A549 (cell line): ENCODE results near the gene CFL1. TPM values are rescaled to one million over a fixed set of nuclear protein-coding genes. Genes with fewer than 3 reads are reported as not detected.

ENCODE experiments used
- ATAC-seq, 2 experiments: fragments of 200-7000 bp in 1 of 2; fragments of >200 bp in 1 of 2; cut with Nextera tagmentation in 1 of 2; cut with Tn5 transposase in 1 of 2; 3 replicates each; pipeline versions ENCODE4 v1.8.0 to v1.9.1; 2018 to 2020; ENCODE audit warnings: mild to moderate bottlenecking in 1 of 2, moderate library complexity in 1 of 2
- CTCF ChIA-PET: fragments of 300-600 bp; sonication (Branson Sonifier 250); formaldehyde crosslinking; extraction: SDS; loops from one replicate; lab custom pipeline; 2021; ENCODE audit warnings: antibody characterized with exemption, inconsistent platforms; lab: Yijun Ruan, JAX
- POLR2A ChIA-PET: fragments of 350-600 bp; formaldehyde crosslinking; extraction: SDS; loops from one replicate; lab custom pipeline; 2021; ENCODE audit warnings: antibody characterized with exemption, inconsistent platforms; lab: Yijun Ruan, JAX
- DNase-seq, 2 experiments: peaks; one replicate each; pipeline versions ENCODE4 v3.0.0 to v3.0.0-alpha.2; 2011 to 2016; ENCODE audit warnings: low read depth in 1 of 2, low spot score in 1 of 2
- FAIRE-seq: peaks from 2 replicates; lab custom pipeline; 2011; peaks lifted over from hg19 to GRCh38; lab: Jason Lieb, UNC
- H3K27ac ChIP-seq, 2 experiments: fragments of >200 bp; sonication (Bioruptor Twin); formaldehyde crosslinking; 3 replicates each; pipeline ENCODE4 v1.5.1; 2016 to 2017
- H3K4me1 ChIP-seq: fragments of >200 bp; sonication (Bioruptor Twin); formaldehyde crosslinking; 3 replicates; pipeline ENCODE4 v1.6.1; 2016
- H3K4me2 ChIP-seq: fragments of >200 bp; sonication (Bioruptor Twin); formaldehyde crosslinking; 3 replicates; pipeline ENCODE4 v1.6.1; 2016
- H3K4me3 ChIP-seq: fragments of >200 bp; sonication (Bioruptor Twin); formaldehyde crosslinking; 3 replicates; pipeline ENCODE4 v1.5.1; 2016
- H3K9me3 ChIP-seq: fragments of >200 bp; sonication (Bioruptor Twin); formaldehyde crosslinking; 3 replicates; pipeline ENCODE4 v1.6.1; 2016
- BHLHE40 ChIP-seq: IDR thresholded peaks from 2 replicates; pipeline ENCODE4 v1.6.1; 2012; ENCODE audit warnings: low read depth, low read length, inconsistent platforms
- CBX8 ChIP-seq: fragments of 200-600 bp; sonication (generic); IDR thresholded peaks from 2 replicates; pipeline ENCODE4 v1.6.1; 2016
- EHF ChIP-seq: fragments of 250-450 bp; sonication (Bioruptor Pico); IDR thresholded peaks from 2 replicates; pipeline ENCODE4 v1.5.0; 2020; ENCODE audit warnings: mild to moderate bottlenecking
- EHMT2 ChIP-seq: fragments of 200-600 bp; sonication (generic); IDR thresholded peaks from 2 replicates; pipeline ENCODE4 v1.6.1; 2016; ENCODE audit warnings: antibody characterized with exemption, low read depth, mild to moderate bottlenecking, moderate library complexity
- EP300 ChIP-seq, 2 experiments: fragments of >200 bp; sonication (Bioruptor Twin); formaldehyde crosslinking; IDR thresholded peaks; 2 replicates in 1 of 2; 3 replicates in 1 of 2; pipeline ENCODE4 v1.6.1; 2016 to 2017
- FOSB ChIP-seq: fragments of 250-450 bp; sonication (Bioruptor Pico); IDR thresholded peaks from 2 replicates; pipeline ENCODE4 v1.5.0; 2020; ENCODE audit warnings: mild to moderate bottlenecking, moderate library complexity
- FOSL2 ChIP-seq, 2 experiments: fragments of 450-650 bp in 1 of 2; fragments of >200 bp in 1 of 2; sonication (Bioruptor Twin) in 1 of 2; formaldehyde crosslinking; IDR thresholded peaks; 2 replicates each; pipeline versions ENCODE4 v1.5.0 to v1.6.1; 2016 to 2020; ENCODE audit warnings: mild to moderate bottlenecking in 1 of 2, moderate library complexity in 1 of 2
- FOXS1 ChIP-seq: fragments of 250-450 bp; sonication (Bioruptor Pico); IDR thresholded peaks from 2 replicates; pipeline ENCODE4 v1.5.0; 2020; ENCODE audit warnings: mild to moderate bottlenecking, moderate library complexity
- GATA3 ChIP-seq: IDR thresholded peaks from 2 replicates; pipeline ENCODE4 v1.6.1; 2012; ENCODE audit warnings: borderline replicate concordance
- HDAC2 ChIP-seq: fragments of 200-600 bp; sonication (generic); IDR thresholded peaks from 2 replicates; pipeline ENCODE4 v1.6.1; 2016
- HOXA7 ChIP-seq: fragments of 250-450 bp; sonication (Bioruptor Pico); IDR thresholded peaks from 2 replicates; pipeline ENCODE4 v1.5.0; 2020; ENCODE audit warnings: mild to moderate bottlenecking, moderate library complexity
- JUN ChIP-seq, 2 experiments: fragments of >200 bp; sonication (Bioruptor Twin); formaldehyde crosslinking; IDR thresholded peaks; 2 replicates in 1 of 2; 3 replicates in 1 of 2; pipeline ENCODE4 v1.6.1; 2016 to 2017
- JUNB ChIP-seq: fragments of >200 bp; sonication (Bioruptor Twin); formaldehyde crosslinking; IDR thresholded peaks from 2 replicates; pipeline ENCODE4 v1.6.1; 2016
- PHF8 ChIP-seq: fragments of 200-600 bp; sonication (generic); IDR thresholded peaks from 2 replicates; pipeline ENCODE4 v1.6.1; 2016; ENCODE audit warnings: low read depth, mild to moderate bottlenecking, antibody characterized with exemption, moderate library complexity, borderline replicate concordance
- POLR2A ChIP-seq: IDR thresholded peaks from 2 replicates; pipeline ENCODE4 v1.6.1; 2012; ENCODE audit warnings: mild to moderate bottlenecking, low read length
- RAD21 ChIP-seq, 2 experiments: fragments of >200 bp in 1 of 2; sonication (Bioruptor Twin) in 1 of 2; formaldehyde crosslinking in 1 of 2; IDR thresholded peaks in 1 of 2; conservative IDR thresholded peaks in 1 of 2; 2 replicates in 1 of 2; 3 replicates in 1 of 2; pipeline ENCODE4 v1.6.1; 2012 to 2018; ENCODE audit warnings: inconsistent platforms in 1 of 2
- SMC3 ChIP-seq: fragments of >200 bp; sonication (Bioruptor Twin); formaldehyde crosslinking; IDR thresholded peaks from 3 replicates; pipeline ENCODE4 v1.6.1; 2018; ENCODE audit warnings: inconsistent platforms
- TFCP2L1 ChIP-seq: fragments of 250-450 bp; sonication (Bioruptor Pico); IDR thresholded peaks from 2 replicates; pipeline ENCODE4 v1.5.0; 2021; ENCODE audit warnings: mild to moderate bottlenecking
- TP53 ChIP-seq: fragments of 250-450 bp; sonication (Bioruptor Pico); IDR thresholded peaks from 2 replicates; pipeline ENCODE4 v1.5.0; 2021; ENCODE audit warnings: mild to moderate bottlenecking, moderate library complexity
- ZFP36 ChIP-seq: fragments of 450-650 bp; IDR thresholded peaks from 2 replicates; pipeline ENCODE4 v1.6.1; 2014; ENCODE audit warnings: borderline replicate concordance; ENCODE audit not compliant: partially characterized antibody
- ZSCAN20 ChIP-seq: fragments of 250-450 bp; sonication (Bioruptor Pico); IDR thresholded peaks from 2 replicates; pipeline ENCODE4 v1.8.0; 2022; ENCODE audit warnings: mild to moderate bottlenecking, moderate library complexity
- WGBS: methylation state at CpG from one replicate; pipeline ENCODE4 v1.1.6; 2017; ENCODE audit errors: missing lambda C conversion rate; 5-methylcytosine and 5-hydroxymethylcytosine counted together
- polyA plus RNA-seq, 4 experiments: library from polyadenylated mRNA; depleted of rRNA in 3 of 4; stranded (reverse); fragments of >200 nt; fragmentation: RNase III in 1 of 4; extraction: RNeasy Plus Mini Kit Qiagen cat#74134 plus additional on column Dnase treatment in 1 of 4; gene quantifications; 2 replicates in 3 of 4; 3 replicates in 1 of 4; pipeline ENCODE4 v1.2.3, GENCODE V29; 2011 to 2017
- TF ChIP-seq, protein P1 (sequence below): IDR thresholded peaks from 2 replicates; pipeline ENCODE4 v1.6.1; 2012
- TF ChIP-seq, protein P2 (sequence below): fragments of 250-450 bp; sonication (Bioruptor Pico); IDR thresholded peaks from 2 replicates; pipeline ENCODE4 v1.5.0; 2020; ENCODE audit warnings: low read depth, mild to moderate bottlenecking, moderate library complexity
- TF ChIP-seq, protein P3 (sequence below): IDR thresholded peaks from 2 replicates; pipeline ENCODE4 v1.6.1; 2012
- TF ChIP-seq, protein P4 (sequence below): fragments of 450-650 bp; IDR thresholded peaks from 2 replicates; pipeline ENCODE4 v1.6.1; 2014; ENCODE audit warnings: antibody characterized with exemption

The CFL1 gene
- polyA plus RNA-seq, 2 of the 4 experiments (the other 2 are of a cell fraction): 1,591 to 1,780 TPM

DNA sequence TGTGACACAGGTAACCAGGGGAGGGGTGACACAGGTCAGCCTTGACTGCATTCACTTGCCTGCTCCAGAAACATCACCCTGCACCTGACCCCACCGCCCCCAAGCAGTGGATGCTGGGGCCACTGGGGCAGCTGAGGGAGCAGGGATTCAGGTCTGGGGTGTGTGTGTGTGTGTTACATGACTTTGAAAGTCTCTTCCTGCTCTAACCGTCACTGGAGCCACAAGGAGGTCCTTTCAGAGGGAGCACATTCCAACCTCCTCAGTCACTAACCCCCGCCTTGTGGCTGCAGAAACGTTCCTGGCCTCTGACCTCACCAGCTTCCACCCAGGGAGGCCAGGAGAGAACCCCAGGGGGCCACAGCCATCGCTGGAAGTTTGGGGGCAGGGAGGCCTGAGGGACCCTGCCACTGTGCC, 45.1 kb upstream of the CFL1 start:
- no peaks in the 10 kb centered on the region for H3K9me3 ChIP-seq
- peak; percentile 47 to 57 for ATAC-seq
- peak; percentile 85 to 90 for DNase-seq
- ChIA-PET POLR2A (interaction anchor here (0.6 to 5.7 kb wide), 4 partner anchors 12 to 15 kb away, joined by 3 to 43 read pairs (median 22); partner anchors contain the start of genes CCDC85B and FIBP), CTCF (interaction anchor here (0.6 to 31.6 kb wide), 3 partner anchors 7 to 1090 kb away, joined by 4 to 618 read pairs (median 618); partner anchors contain the start of genes C11orf68, CCDC85B, DRAP1 and FIBP)
- peak overlapping the region; percentile 68 for H3K4me2 ChIP-seq
- TF ChIP-seq FOSB (CRISPR knock-in tag): peak; percentile 5; the same call in 1 of the 2 replicates
- no peak for TF ChIP-seq EHMT2
- TF ChIP-seq, protein P1, sequence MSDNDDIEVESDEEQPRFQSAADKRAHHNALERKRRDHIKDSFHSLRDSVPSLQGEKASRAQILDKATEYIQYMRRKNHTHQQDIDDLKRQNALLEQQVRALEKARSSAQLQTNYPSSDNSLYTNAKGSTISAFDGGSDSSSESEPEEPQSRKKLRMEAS: peak; percentile 37
- TF ChIP-seq HDAC2: no peak
- TF ChIP-seq, protein P2, sequence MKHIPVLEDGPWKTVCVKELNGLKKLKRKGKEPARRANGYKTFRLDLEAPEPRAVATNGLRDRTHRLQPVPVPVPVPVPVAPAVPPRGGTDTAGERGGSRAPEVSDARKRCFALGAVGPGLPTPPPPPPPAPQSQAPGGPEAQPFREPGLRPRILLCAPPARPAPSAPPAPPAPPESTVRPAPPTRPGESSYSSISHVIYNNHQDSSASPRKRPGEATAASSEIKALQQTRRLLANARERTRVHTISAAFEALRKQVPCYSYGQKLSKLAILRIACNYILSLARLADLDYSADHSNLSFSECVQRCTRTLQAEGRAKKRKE: peak; percentile 57; the same call in 1 of the 2 replicates
- 0 out of 2 replicates have a peak, but pooled peaks have one; percentile 11 for TF ChIP-seq EHF
- peak; percentile 41; the same call in 1 of the 2 replicates for TF ChIP-seq FOXS1 (CRISPR knock-in tag)
- TF ChIP-seq FOSL2 (IDR thresholded peaks at IDR 0.05): no peak
- peak; percentile 83 for TF ChIP-seq FOSL2 (CRISPR knock-in tag; IDR thresholded peaks at IDR 0.05)
- TF ChIP-seq EP300 (IDR thresholded peaks at IDR 0.05): peak in 1 of 2 experiments; percentile 60; a peak in 1 of 5 replicates
- no peak for TF ChIP-seq CBX8
- TF ChIP-seq ZSCAN20: no peak
- TF ChIP-seq, protein P3, sequence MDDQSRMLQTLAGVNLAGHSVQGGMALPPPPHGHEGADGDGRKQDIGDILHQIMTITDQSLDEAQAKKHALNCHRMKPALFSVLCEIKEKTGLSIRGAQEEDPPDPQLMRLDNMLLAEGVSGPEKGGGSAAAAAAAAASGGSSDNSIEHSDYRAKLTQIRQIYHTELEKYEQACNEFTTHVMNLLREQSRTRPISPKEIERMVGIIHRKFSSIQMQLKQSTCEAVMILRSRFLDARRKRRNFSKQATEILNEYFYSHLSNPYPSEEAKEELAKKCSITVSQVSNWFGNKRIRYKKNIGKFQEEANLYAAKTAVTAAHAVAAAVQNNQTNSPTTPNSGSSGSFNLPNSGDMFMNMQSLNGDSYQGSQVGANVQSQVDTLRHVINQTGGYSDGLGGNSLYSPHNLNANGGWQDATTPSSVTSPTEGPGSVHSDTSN: 0 out of 2 replicates have a peak, but pooled peaks have one; percentile 34
- TF ChIP-seq GATA3: peak; percentile 75; the same call in 1 of the 2 replicates
- TF ChIP-seq JUN (IDR thresholded peaks at IDR 0.05): peak; percentile 36 to 50; a peak in 2 of 5 replicates
- peak; percentile 45; the same call in 1 of the 2 replicates for TF ChIP-seq JUNB
- 4% methylated on average over 5 of the region's 5 CpGs for WGBS
- H3K4me1 ChIP-seq: peaks cover 39% of the 10 kb centered on the region
- no peak for FAIRE-seq
- H3K4me3 ChIP-seq: no peak overlapping the region
- H3K27ac ChIP-seq: peak overlapping the region; percentile 69 to 87

DNA sequence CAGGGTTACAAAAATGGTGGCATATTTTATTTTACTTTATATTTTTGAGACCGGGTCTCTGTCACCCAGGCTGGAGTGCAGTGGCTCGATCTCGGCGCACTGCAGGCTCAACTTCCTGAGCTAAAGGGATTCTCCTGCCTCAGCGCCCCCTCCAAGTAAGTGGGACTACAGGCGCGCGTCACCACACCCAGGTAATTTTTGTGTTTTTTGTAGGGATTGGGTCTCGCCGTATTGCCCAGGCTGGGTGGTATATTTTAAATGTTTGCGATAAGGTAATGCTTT, 42.9 kb upstream of the CFL1 start:
- FAIRE-seq: no peak
- H3K9me3 ChIP-seq: no peaks in the 10 kb centered on the region
- ChIA-PET POLR2A (interaction anchor here (0.7 to 5.7 kb wide), 10 partner anchors 8 to 49 kb away, joined by 3 to 43 read pairs (median 7); partner anchors contain the start of genes C11orf68, CCDC85B and FIBP), CTCF (interaction anchor here (1.0 to 31.6 kb wide), 7 partner anchors 7 to 189 kb away, joined by 3 to 618 read pairs (median 5); partner anchors contain the start of genes C11orf68, CCDC85B, DRAP1 and FIBP)
- H3K4me1 ChIP-seq: peaks cover 59% of the 10 kb centered on the region
- H3K4me2 ChIP-seq: peak overlapping the region; percentile 90
- DNase-seq: no peak
- peak overlapping the region; percentile 93; the same call in 2 of the 3 replicates for H3K4me3 ChIP-seq
- 87% methylated on average over 11 of the region's 11 CpGs for WGBS
- peak overlapping the region in 1 of 2 experiments; percentile 97; a peak in 3 of 6 replicates for H3K27ac ChIP-seq
- TF ChIP-seq SMC3: no peak
- TF ChIP-seq FOSB (CRISPR knock-in tag): no peak
- TF ChIP-seq TP53 (CRISPR knock-in tag): peak; percentile 69; the same call in 1 of the 2 replicates
- TF ChIP-seq, protein P4, sequence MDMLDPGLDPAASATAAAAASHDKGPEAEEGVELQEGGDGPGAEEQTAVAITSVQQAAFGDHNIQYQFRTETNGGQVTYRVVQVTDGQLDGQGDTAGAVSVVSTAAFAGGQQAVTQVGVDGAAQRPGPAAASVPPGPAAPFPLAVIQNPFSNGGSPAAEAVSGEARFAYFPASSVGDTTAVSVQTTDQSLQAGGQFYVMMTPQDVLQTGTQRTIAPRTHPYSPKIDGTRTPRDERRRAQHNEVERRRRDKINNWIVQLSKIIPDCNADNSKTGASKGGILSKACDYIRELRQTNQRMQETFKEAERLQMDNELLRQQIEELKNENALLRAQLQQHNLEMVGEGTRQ: no peak
- no peak for ATAC-seq

DNA sequence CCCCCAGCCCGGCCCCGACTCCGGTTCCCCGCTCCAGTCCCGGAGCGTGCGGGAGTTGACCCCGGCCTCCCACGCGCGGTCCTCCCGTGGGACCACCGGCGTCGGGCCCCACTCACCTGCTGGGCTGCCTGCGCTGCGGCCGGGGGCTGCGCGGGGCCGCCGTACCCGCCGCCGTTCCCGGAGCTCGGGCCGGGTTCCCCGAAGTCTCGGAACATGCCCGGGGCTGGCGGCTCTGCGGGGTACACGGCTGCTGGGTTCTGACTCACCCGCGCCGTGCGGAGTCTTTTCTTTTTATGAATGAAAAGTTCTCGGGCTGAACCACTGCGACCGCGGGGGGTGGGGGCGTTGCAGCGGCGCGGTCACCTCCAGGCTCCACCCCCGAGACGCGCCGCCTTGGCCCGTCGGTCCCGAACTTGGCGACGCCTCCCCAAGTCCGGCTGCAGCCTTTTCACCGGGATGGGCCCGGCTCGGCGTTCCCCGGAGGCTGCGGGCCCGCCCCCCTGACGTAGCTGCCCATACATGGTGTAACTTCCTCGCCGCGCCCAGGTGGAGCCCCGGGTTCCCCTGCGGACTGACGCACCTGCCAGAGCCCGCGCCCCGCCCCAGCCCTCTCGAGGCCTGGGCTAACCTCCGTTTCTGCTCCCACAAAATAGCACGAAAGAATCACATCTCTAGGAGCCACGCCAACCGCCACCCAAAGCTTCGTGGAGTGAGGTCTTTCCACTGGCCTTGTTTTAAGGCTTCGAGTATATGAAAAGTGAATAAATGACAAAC, 42.3 kb upstream of the CFL1 start, which contains the start of gene FOSL1:
FOSL1 (minus strand) TSS at position 264 of the 774 bp plus-strand sequence; CDS start at position 215, 49 bp downstream.
- FAIRE-seq (no peak), DNase-seq (peak; percentile 91 to 99), ATAC-seq (peak; percentile 74 to 79)
- Histone ChIP-seq H3K27ac (peak within 1 kb of the TSS; percentile 97), H3K4me2 (peak within 1 kb of the TSS; percentile 90), H3K4me1 (peaks cover 59% of the 10 kb centered on the region), H3K4me3 (peak within 1 kb of the TSS; percentile 93), H3K9me3 (no peaks in the 10 kb centered on the region)
- CTCF ChIA-PET: interaction anchor here (1.0 to 31.6 kb wide), 8 partner anchors 7 to 237 kb away, joined by 3 to 618 read pairs (median 4); partner anchors contain the start of genes C11orf68, CCDC85B, DRAP1 and FIBP
- WGBS: 4% methylated on average over 46 of the region's 80 CpGs
- POLR2A ChIA-PET: interaction anchor here (0.7 to 5.7 kb wide), 10 partner anchors 8 to 50 kb away, joined by 3 to 43 read pairs (median 7); partner anchors contain the start of genes C11orf68, CCDC85B and FIBP
- peak; percentile 78 for TF ChIP-seq PHF8
- TF ChIP-seq TP53 (CRISPR knock-in tag): 0 out of 2 replicates have a peak, but pooled peaks have one; percentile 6
- TF ChIP-seq ZFP36: no peak
- TF ChIP-seq GATA3: peak; percentile 50; the same call in 1 of the 2 replicates
- TF ChIP-seq RAD21 (conservative IDR thresholded peaks at IDR 0.05 in 1 of 2, IDR thresholded peaks at IDR 0.05 in 1 of 2): no peak; a peak in 1 of 5 replicates
- no peak for TF ChIP-seq HOXA7
- TF ChIP-seq POLR2A: peak; percentile 78
- TF ChIP-seq JUNB: no peak
- TF ChIP-seq, protein P3: peak; percentile 65; the same call in 1 of the 2 replicates
- 0 out of 2 replicates have a peak, but pooled peaks have one; percentile 19 for TF ChIP-seq BHLHE40
- no peak for TF ChIP-seq TFCP2L1 (CRISPR knock-in tag)
- TF ChIP-seq JUN (IDR thresholded peaks at IDR 0.05): peak; percentile 79 to 96; a peak in 4 of 5 replicates
- peak; percentile 35; the same call in 1 of the 2 replicates for TF ChIP-seq FOSL2 (IDR thresholded peaks at IDR 0.05)
- TF ChIP-seq FOSL2 (CRISPR knock-in tag; IDR thresholded peaks at IDR 0.05): peak; percentile 95
- TF ChIP-seq ZSCAN20: peak; percentile 78; the same call in 1 of the 2 replicates
